Astrocyte of the hippocampus (primary cell): ENCODE data around the gene GDPD4.
A peak's percentile ranks its signal among the peaks of the same experiment; 100 is the strongest.
"Not testable (repeated sequence)": the region's sequence is repeated elsewhere in the genome, so short reads cannot be mapped to it uniquely, and the experiment has no call there.

ENCODE experiments used
- DNase-seq: peaks from one replicate; pipeline ENCODE4 v3.0.0; 2011; ENCODE audit warnings: low read depth, low spot score

GDPD4 gene

GRCh38 chr11:77301510-77301909 lies at the start of gene GDPD4:
Gene GDPD4 (minus strand): TSS chr11:77301686. CDS start chr11:77285137, 16,549 bp downstream.
- no peak for DNase-seq

- peak; percentile 2 for DNase-seq
Observed at GRCh38 chr11:77347948-77348347, 46.5 kb upstream of the GDPD4 start.

- peak; percentile 90 for DNase-seq
Observed at GRCh38 chr11:77346906-77347603, 45.6 kb upstream of the GDPD4 start.

GRCh38 chr11:77345621-77346020 lies 44.1 kb upstream of the GDPD4 start:
- DNase-seq: peak; percentile 75

GRCh38 chr11:77340501-77340900 lies 39.0 kb upstream of the GDPD4 start:
- DNase-seq: no peak

GRCh38 chr11:77332259-77332658 lies 30.8 kb upstream of the GDPD4 start:
- DNase-seq: no peak

GRCh38 chr11:77325159-77325558 lies 23.7 kb upstream of the GDPD4 start:
- no peak for DNase-seq

GRCh38 chr11:77324508-77324907 lies 23.0 kb upstream of the GDPD4 start:
- no peak for DNase-seq

GRCh38 chr11:77322926-77323590 lies 21.6 kb upstream of the GDPD4 start:
- peak; percentile 38 for DNase-seq

GRCh38 chr11:77322506-77322905 lies 21.0 kb upstream of the GDPD4 start:
- peak; percentile 77 for DNase-seq

GRCh38 chr11:77320351-77320750 lies 18.9 kb upstream of the GDPD4 start:
- no peak for DNase-seq

GRCh38 chr11:77318600-77318999 lies 17.1 kb upstream of the GDPD4 start:
- no peak for DNase-seq

- DNase-seq: no peak
Observed at GRCh38 chr11:77316733-77317342, 15.4 kb upstream of the GDPD4 start.

GRCh38 chr11:77312107-77312506 lies 10.6 kb upstream of the GDPD4 start:
- no peak for DNase-seq

- no peak for DNase-seq
Observed at GRCh38 chr11:77311701-77312100, 10.2 kb upstream of the GDPD4 start.

GRCh38 chr11:77310721-77311120 lies 9.2 kb upstream of the GDPD4 start:
- DNase-seq: no peak

GRCh38 chr11:77309401-77310085 lies 8.1 kb upstream of the GDPD4 start:
- no peak for DNase-seq

GRCh38 chr11:77308838-77309237 lies 7.4 kb upstream of the GDPD4 start:
- no peak for DNase-seq

GRCh38 chr11:77303328-77303727 lies 1.8 kb upstream of the GDPD4 start:
- no peak for DNase-seq

- DNase-seq: no peak
Observed at GRCh38 chr11:77302752-77303151, 1.3 kb upstream of the GDPD4 start.

- no peak for DNase-seq
Observed at GRCh38 chr11:77300695-77301094, 791 bp downstream of the GDPD4 start.

- not testable (repeated sequence) for DNase-seq
Observed at GRCh38 chr11:77300028-77300427, 1.5 kb downstream of the GDPD4 start.
